RWPE2 (cell line): Measurements from ENCODE around the gene DLL4.

Experiments
- ATAC-seq: fragments of 200-7000 bp; cut with Tn5 transposase; 3 replicates; pipeline ENCODE4 v1.9.1; 2021; ENCODE audit warnings: low read depth
- DNase-seq: peaks from one replicate; pipeline ENCODE4 v3.0.0-alpha.2; 2020; ENCODE audit warnings: low spot score
- H3K27ac ChIP-seq: fragments of 450-650 bp; 2 replicates; pipeline ENCODE4 v1.5.1; 2017; ENCODE audit warnings: mild to moderate bottlenecking; ENCODE audit not compliant: poor library complexity, severe bottlenecking
- H3K27me3 ChIP-seq: fragments of 250-450 bp; sonication (Bioruptor Pico); 2 replicates; pipeline ENCODE4 v1.5.1; 2021; ENCODE audit warnings: mild to moderate bottlenecking, moderate library complexity; ENCODE audit not compliant: insufficient read depth, poor library complexity, severe bottlenecking
- H3K36me3 ChIP-seq: fragments of 250-450 bp; sonication (Bioruptor Pico); 2 replicates; pipeline ENCODE4 v1.5.1; 2020; ENCODE audit warnings: low read depth, mild to moderate bottlenecking, moderate library complexity
- H3K4me1 ChIP-seq: fragments of 250-450 bp; sonication (Bioruptor Pico); 2 replicates; pipeline ENCODE4 v1.5.1; 2021; ENCODE audit warnings: mild to moderate bottlenecking, moderate library complexity; ENCODE audit not compliant: insufficient read depth, poor library complexity, severe bottlenecking
- H3K4me3 ChIP-seq: fragments of 250-450 bp; sonication (Bioruptor Pico); 2 replicates; pipeline ENCODE4 v1.5.1; 2021; ENCODE audit warnings: mild to moderate bottlenecking, moderate library complexity; ENCODE audit not compliant: severe bottlenecking
- H3K9me3 ChIP-seq: fragments of 250-450 bp; sonication (Bioruptor Pico); 2 replicates; pipeline ENCODE4 v1.5.1; 2021; ENCODE audit warnings: mild to moderate bottlenecking, moderate library complexity; ENCODE audit not compliant: severe bottlenecking
- TF ChIP-seq, protein P1 (sequence below): fragments of 450-650 bp; IDR thresholded peaks from one replicate; pipeline ENCODE4 v1.5.1; 2017; ENCODE audit warnings: mild to moderate bottlenecking, moderate library complexity; ENCODE audit not compliant: poor library complexity, severe bottlenecking

DLL4 gene

DNA sequence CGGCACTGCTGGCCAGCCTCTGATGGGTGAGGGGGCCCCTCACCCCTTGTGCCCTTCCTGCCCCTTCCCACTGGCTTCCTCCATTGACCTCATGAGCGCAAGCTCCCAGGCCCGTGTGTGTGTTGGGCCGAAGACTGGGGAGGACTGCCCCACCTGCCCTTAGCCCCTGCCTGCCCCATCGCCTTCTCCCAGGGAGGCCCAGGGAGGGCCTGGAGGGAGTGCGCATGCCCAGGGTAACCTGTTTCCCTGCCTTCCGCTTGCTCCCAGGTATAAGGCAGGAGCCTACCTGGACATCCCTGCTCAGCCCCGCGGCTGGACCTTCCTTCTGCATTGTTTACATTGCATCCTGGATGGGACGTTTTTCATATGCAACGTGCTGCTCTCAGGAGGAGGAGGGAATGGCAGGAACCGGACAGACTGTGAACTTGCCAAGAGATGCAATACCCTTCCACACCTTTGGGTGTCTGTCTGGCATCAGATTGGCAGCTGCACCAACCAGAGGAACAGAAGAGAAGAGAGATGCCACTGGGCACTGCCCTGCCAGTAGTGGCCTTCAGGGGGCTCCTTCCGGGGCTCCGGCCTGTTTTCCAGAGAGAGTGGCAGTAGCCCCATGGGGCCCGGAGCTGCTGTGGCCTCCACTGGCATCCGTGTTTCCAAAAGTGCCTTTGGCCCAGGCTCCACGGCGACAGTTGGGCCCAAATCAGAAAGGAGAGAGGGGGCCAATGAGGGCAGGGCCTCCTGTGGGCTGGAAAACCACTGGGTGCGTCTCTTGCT lies 8.8 kb downstream of the DLL4 start:
- ATAC-seq (peak; percentile 64), DNase-seq (no peak)
- H3K27me3 ChIP-seq = no peaks in the 10 kb centered on the region

DNA sequence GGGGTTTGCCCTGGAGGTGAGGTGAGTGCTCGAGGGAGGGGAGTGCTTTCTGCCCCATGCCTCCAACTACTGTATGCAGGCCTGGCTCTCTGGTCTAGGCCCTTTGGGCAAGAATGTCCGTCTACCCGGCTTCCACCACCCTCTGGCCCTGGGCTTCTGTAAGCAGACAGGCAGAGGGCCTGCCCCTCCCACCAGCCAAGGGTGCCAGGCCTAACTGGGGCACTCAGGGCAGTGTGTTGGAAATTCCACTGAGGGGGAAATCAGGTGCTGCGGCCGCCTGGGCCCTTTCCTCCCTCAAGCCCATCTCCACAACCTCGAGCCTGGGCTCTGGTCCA lies 9.4 kb downstream of the DLL4 start:
- DNase-seq (peak; percentile 73), ATAC-seq (no peak)
- Histone ChIP-seq H3K4me3 (no peak overlapping the region), H3K27me3 (no peaks in the 10 kb centered on the region), H3K4me1 (no peaks in the 10 kb centered on the region), H3K36me3 (no peaks in the 10 kb centered on the region), H3K27ac (no peak overlapping the region), H3K9me3 (no peaks in the 10 kb centered on the region)
- TF ChIP-seq, protein P1, sequence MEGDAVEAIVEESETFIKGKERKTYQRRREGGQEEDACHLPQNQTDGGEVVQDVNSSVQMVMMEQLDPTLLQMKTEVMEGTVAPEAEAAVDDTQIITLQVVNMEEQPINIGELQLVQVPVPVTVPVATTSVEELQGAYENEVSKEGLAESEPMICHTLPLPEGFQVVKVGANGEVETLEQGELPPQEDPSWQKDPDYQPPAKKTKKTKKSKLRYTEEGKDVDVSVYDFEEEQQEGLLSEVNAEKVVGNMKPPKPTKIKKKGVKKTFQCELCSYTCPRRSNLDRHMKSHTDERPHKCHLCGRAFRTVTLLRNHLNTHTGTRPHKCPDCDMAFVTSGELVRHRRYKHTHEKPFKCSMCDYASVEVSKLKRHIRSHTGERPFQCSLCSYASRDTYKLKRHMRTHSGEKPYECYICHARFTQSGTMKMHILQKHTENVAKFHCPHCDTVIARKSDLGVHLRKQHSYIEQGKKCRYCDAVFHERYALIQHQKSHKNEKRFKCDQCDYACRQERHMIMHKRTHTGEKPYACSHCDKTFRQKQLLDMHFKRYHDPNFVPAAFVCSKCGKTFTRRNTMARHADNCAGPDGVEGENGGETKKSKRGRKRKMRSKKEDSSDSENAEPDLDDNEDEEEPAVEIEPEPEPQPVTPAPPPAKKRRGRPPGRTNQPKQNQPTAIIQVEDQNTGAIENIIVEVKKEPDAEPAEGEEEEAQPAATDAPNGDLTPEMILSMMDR = no peak

More for the DNA sequence above, 8.8 kb downstream of the DLL4 start:
- H3K4me3 ChIP-seq = no peak overlapping the region
- H3K4me1 ChIP-seq = no peaks in the 10 kb centered on the region
- H3K9me3 ChIP-seq = no peaks in the 10 kb centered on the region
- TF ChIP-seq, protein P1 = peak; percentile 82
- H3K36me3 ChIP-seq = no peaks in the 10 kb centered on the region
- H3K27ac ChIP-seq = no peak overlapping the region

DNA sequence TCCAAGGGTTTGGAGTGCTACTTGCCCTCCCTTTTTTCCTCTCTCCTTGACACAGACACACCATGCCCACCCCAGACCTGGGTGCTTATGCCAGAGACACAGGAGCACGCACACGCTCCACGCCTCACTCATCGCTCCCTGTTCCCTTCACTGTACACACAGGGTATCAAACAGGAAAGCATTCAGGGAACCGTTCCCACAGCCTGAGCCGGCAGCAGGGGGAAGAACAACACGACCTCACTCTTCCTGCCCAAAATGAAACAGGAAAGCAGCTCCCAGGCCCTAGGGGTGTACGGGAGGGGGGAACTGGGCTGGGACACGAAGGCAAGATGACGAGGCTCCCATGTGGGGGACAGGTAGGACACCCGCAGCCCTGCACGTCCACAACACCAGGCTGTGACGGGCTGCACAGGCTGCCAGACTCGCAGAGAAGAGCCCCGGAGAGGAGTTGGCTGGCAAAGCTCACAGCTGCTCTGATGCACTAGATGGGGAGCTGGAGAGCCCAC lies 11.2 kb downstream of the DLL4 start:
- peak; percentile 70 for DNase-seq
- TF ChIP-seq, protein P1 = no peak
- ATAC-seq = no peak
- Histone ChIP-seq H3K27ac (no peak overlapping the region), H3K27me3 (no peaks in the 10 kb centered on the region), H3K4me3 (no peak overlapping the region), H3K4me1 (no peaks in the 10 kb centered on the region), H3K36me3 (no peaks in the 10 kb centered on the region), H3K9me3 (no peaks in the 10 kb centered on the region)

DNA sequence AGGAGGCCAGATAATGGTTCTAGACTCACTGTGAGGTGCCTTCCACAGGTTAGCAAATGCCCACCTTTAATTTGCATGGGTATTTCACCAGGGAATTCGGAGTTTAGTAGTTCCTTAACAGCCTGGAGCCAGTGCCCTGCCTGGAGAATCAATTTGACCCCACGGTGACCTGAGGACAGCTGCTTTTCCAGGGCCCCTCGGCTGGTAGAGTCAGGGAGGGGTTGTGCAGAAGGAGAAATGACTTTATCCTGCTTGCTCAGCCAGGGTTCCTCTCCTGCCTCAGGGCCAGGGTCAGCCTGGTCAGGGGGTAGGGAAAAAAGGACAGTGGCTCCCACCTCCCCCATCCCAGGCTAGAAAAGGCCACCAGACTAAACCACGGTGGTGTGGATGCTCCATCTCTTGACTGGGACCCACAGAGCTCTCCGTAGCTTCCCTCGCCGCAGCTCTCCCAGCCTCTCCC lies 12.0 kb downstream of the DLL4 start:
- Histone ChIP-seq H3K36me3 (no peaks in the 10 kb centered on the region), H3K27ac (peak overlapping the region; percentile 1), H3K27me3 (no peaks in the 10 kb centered on the region), H3K4me1 (no peaks in the 10 kb centered on the region), H3K9me3 (no peaks in the 10 kb centered on the region), H3K4me3 (peak overlapping the region; percentile 45)
- DNase-seq (no peak), ATAC-seq (no peak)
- TF ChIP-seq, protein P1 = no peak
